GM11168 (cell line): ENCODE data around the gene TCF21.

Experiments
- in situ Hi-C: fragments of 300-500 bp; cut with MboI; formaldehyde crosslinking; loops from one replicate; pipeline ENCODE4 v1.12.0; 2022; ENCODE audit warnings: low sequenced_read_pairs; ENCODE audit not compliant: unreplicated experiment

The TCF21 gene

DNA sequence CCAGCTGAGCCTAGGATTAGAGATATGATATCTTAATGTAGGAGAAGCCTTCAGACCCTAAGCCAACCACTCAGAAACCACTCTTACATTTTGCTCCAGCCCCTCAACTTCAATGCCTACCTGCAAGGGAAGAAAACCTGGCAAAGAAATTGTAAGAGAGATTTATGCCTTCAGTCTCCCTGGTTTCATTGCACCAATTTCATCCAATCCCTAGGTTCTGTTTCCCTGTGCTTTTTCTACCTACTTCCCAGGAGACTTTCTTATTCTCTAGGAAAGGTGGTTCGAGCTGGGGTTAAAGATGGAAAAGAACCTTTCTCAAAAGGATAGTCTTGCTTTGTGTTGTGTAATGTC is 1.1 kb upstream of the TCF21 start:
- in situ Hi-C loops = no loop called here

DNA sequence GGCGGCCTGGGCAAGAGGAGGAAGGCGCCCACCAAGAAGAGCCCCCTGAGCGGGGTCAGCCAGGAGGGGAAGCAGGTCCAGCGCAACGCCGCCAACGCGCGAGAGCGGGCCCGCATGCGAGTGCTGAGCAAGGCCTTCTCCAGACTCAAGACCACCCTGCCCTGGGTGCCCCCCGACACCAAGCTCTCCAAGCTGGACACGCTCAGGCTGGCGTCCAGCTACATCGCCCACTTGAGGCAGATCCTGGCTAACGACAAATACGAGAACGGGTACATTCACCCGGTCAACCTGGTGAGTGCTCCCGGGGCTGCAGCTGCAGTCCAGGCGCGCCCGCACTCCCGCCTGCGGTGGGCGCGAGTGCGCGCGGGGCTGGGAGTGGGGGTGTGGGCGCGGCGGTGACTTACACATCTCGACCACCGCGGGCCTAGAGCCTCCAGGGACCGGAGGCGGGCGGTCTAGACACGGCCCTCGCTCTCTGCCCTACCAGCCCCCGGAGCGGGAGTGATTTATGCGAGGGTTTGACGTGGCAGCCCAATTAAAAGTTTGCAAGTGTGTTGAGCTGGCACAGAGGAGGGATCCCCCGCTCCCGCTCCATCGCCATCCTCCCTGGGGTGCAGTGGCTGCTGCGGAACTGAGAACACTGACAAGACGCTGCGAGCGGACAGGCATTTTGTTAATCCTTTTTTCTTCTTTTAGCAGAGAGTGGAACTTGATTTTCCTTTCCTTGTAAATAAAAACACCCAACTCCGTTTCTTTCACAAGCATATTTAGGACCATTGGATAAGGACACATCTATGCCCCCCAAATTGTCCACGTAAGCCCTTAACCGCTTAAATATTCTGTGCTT is 867 bp downstream of the TCF21 start:
- in situ Hi-C loops = no loop called here

DNA sequence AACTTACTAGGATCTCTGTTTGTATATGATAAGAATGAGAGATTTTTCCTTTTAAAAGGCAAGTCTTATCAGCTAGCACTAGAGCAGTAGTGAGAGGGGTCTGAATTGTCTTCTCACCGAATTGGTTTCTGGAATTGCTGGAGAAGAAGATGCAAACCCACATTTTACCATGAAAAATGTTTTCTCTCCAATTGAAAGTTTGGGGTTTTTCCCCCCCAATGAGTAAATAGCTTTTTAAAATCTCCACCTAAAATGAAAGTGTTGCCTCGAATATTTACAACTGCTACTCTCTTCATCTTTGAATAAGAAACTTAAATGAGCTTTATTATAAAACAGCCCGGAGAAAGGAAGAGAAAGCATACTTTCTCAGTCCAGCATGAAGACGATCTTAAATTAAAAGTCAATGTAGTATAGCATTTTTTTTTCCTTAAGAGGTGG is 1.8 kb downstream of the TCF21 start:
- in situ Hi-C loops = no loop called here

DNA sequence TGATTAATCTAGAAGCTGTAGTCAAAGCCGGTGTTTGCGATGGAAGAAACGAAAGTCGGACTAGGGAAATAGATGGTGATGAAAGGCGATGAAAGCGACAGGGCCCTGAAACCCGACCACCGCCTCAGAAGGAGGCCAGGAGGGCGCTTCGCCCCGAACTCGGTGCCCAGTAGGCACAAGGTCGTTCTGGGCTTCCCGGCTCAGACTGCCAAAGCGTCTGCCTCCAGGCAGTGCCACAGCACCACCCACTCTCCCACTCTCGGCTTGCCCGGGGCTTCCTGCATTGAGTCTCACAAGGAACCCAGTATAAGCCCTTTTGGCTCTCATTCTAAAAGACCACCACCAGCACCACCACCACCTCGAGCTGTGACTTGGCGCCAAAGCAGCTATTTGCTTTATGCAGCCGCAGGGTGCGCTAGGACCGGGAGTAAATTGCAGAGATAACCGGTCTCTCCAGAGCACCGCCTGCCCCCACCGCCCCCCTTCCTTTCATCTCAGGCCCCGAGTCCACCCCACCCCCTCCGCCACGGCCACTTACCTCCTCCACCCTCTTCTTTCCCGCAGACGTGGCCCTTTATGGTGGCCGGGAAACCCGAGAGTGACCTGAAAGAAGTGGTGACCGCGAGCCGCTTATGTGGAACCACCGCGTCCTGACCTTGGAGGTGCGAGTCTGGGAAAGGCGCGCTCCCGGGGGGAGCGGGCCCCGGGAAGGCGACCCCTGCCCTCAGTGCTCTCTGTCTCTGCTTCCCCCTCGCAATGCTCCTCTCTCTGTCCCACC is 2.4 kb downstream of the TCF21 start:
- in situ Hi-C loops = no loop called here

DNA sequence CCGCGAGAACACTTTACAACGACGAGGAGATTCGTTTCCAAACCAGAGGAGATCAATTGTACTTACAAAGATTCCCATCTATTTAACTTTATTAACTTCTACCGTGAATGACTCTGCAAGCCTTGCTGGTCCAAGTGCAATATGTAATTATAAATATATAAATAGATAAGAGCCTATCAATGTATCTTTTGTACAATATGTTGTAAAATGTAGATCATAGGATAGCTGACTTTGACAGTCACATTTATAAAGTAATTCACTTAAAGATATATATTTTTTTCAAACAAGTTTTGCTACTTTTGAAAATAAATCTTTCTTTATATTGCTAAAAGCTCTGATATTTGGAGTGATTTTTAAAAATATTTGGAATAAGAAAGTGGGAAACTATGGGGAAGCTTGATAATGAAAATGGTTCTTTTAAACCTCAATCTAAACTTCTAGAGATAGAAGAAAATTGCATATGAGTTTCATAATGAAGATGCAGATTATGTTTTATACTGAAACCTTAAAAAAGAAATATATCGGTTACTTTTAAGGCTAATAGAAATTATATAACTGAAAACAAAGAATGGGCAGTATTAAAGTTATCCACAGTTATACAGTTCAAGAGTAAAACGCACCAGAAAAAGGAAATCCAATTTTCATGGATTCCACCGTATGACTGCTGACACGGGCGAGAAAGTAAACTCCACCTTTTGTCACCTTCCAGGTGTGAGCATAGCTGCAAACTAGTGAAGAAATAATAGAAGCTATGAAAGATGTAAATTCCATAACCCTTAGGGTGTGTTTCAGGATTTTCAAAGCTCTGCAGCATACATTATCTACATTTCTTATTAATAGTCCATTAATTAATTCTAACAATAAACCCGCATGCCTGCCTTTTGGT is 3.3 kb downstream of the TCF21 start:
- in situ Hi-C loops = no loop called here

DNA sequence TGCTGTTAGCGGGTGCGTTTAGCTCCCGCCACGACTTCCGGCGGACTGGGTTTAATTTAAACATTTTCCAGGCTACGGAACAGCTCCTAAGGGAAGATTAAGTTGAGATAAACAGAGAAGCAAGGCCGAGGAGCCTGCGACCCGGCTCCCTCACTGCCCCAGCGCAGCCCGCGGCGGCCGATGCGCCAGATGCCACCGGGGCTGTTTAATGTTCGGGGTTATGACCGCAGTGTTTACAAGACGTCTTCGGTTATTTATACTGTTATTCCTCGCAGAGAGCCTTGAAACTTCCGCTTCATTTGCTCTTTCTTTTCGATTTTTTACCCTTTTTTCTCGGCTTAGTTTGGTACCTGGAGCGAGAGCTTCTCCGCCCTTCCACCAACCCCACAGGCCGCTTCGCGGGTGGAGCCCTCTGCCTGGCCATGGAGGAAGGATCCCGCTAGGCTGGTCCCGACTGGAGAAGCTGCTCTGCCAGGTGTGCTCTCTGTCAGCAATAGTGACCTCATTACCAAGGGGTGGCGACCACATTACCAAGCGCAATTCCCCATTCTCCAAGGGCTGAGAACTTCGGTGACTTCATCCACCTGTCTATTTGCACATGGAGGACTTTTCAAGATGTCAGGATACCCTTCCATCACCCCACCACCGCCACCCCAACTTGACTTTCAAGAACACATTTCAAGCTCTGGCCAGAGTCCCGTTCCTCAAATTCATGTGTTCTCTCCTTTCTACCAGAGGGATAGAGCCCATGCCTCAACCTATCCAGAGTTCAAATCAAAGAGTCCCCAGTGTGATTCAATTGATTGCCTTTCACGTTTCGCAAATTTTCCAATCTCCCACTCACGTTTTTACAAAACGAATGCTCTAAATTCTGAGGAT is 4.1 kb downstream of the TCF21 start:
- in situ Hi-C loops = no loop called here

DNA sequence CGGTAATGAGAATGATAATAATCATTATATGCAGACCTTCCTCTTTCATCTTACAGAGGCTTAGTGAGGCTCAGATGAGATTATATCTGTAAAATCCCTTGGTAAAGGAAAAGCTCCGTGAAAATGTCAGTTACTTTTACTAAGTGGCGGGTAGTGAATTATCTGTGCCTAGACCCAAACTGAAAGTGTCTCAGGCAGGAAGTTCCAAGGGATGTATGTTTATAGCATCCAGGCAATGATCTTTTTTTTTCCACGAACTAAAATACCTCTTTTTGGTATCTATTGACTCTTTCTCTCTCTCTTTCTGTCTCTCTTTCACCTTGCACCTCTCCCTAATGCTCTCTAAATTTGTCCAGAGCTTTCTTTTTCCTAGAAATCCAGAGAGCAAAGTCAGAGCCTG is 5.0 kb downstream of the TCF21 start:
- in situ Hi-C loops = no loop called here

DNA sequence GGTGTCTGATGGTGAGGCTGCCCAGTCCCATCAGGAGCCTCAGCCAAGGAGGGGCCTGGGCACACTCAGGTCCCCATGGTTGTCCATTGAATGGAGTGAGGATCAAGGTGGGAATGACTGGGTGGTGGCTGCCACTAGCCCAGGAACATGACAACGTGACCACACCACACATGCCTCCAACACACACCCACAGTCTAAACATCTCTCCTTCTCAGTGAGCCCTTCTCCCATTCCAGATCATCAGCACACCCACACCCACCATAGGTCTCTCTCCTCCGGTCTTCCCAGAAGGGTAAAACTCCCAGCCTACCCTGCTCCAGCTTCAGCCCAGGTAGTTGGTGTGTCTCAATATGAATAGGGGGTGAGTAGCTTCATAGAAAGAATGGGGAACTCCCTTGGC is 5.5 kb downstream of the TCF21 start:
- in situ Hi-C loops = no loop called here

DNA sequence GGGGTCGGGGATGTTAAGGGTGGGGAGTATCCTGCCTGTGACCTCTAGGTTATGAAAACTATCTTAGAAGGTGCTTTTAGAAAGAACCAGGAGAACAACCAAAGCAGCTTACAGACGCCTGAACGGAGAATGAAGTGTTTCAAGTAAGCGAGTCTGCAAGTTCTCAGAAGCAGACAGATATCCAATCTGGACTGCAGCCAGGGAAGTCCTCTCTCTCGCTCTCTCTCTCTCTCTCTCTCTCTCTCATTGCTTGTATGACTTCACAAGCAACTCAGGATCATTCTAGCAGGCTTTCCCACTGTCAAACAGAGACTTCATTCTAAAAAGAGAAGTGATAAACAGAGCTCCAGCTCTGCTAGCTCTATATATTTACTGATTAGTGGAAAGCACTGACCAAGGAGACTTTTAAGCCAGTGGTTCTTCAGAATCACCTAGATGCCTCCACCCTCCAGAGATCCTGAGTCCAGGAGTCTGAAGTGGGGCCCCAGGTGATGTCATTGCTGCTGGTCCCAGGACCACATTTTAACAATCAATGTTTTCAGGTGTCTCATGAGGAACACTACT is 6.0 kb downstream of the TCF21 start:
- in situ Hi-C loops = no loop called here

DNA sequence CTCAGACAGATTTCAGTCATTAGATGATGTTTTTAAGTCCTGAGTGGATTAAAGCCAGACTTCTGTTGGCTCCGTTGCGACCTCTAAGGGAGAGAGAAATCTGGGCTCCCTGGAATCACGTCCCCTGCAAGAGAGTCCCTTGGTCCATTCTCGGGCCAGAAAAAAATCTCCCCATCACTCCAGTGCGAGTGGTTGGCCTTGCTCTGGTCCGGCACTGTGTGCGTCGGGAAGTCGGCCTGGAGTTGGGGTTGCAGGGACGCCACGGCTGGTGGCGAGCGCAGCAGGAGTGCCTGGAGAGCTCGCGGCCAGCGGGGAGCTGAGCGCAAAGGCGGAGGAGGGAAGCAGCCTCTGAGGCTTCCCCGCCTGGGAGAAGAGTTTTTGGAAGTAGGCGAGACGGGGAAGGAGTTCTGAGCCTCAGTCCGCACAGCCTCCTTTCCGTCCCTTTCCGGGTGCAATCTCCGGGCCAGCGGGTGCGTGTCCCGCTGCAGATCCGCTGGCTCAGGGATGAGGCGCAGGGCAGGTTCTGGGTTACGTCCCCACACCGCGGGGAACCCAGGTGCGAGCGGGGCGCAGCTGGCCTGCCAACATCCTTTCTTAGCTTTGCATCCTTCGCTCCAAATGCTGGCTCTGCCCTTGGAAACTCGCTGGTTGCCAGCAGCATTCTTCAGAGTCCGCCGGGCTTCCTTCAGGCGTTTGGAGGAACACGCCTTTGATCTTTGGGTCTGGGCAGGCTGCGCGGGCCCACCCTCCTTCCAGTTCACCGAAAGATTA is 6.8 kb downstream of the TCF21 start:
- in situ Hi-C loops = no loop called here

DNA sequence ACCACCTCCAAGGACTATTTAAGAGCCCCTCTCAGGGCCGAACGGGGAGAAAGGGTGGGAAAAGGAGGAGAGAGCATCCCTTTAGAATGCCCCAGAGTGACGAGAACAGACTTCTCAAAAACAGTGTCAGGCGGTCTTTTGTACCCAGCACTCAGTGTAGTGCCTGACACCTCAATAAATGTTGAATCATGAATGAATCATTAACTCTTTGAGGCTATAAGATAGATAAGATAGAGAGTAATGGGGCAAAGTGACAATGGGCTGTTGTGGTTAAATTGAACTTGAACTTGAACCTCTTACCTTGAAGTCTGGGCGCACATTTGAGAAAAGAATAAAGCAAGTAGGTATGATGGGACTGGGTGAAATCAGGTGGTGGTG is 7.4 kb downstream of the TCF21 start:
- in situ Hi-C loops = no loop called here

DNA sequence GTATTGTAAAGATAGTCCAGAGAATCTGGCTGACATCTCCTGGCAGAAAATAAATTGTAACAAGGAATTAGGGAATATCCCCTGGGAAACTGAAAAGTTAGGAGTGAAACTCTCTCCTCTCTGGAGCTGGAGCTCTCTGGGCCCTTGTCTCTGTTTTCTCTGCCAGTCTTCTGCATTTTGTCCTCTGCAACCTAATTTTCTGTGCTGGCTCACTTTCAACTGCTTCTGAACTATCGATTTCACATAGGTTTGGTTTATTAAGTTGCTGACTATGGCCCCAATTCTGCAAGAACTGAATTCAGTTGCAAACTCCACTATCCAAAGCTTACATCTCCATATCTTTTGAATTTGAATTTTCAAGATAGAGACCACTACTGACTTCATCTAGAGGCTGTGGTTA is 9.3 kb downstream of the TCF21 start:
- in situ Hi-C loops = no loop called here

DNA sequence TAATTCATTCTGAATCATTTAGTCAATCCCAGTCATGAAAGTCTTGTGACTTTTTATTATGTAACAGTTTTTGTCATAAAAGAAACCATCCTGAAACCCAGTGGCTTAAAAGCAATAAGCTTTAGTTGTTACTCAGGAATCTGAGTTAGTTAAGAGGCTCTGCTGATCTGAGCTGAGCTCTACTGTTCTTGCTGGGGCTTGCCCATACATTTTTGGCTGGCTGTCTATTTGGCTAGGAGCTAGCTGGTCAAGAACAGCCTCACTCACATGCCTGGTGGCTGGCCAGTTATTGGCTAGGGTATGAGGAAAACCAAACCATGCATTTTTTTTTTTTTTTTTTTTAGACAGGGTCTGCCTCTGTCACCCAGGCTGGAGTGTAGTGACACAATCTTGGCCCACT is 10.6 kb downstream of the TCF21 start:
- in situ Hi-C loops = no loop called here

DNA sequence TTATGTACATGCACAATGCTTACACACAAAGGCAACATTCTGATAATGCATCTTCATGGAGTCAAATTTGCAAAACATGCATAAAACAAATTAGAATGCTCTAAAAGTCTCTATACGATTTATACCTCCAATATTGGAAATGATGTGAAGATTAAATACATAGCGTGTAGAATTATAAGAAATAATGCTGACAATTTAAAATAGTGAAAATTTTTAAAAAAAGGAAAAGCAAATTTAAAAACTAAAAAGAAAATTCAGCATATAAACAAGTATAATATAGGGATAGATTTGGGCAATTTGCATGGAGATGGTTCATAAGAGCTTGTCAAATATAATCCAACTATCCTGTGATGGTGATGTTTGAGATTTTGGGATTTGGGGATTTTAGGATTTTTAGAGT is 14.9 kb downstream of the TCF21 start:
- in situ Hi-C loops = no loop called here

DNA sequence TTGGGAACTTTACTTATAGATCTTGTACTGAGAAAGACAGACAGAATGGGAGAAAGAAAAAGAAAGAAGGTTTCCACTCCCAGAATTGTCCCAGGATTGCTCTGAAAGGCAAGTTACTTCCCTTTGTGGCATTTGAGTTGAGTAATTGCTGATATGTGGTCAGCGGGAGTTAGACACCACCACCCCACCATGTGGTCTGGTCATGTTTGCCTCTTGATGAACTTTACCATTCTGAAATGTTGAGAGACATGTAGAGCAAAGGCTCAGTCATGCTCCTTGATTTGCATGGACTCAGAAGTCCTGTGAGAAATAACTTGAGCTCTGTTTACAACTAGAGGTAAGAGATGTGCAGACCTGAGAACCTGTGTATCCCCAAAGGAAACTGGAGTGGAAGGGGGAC is 17.1 kb downstream of the TCF21 start:
- in situ Hi-C loops = no loop called here

DNA sequence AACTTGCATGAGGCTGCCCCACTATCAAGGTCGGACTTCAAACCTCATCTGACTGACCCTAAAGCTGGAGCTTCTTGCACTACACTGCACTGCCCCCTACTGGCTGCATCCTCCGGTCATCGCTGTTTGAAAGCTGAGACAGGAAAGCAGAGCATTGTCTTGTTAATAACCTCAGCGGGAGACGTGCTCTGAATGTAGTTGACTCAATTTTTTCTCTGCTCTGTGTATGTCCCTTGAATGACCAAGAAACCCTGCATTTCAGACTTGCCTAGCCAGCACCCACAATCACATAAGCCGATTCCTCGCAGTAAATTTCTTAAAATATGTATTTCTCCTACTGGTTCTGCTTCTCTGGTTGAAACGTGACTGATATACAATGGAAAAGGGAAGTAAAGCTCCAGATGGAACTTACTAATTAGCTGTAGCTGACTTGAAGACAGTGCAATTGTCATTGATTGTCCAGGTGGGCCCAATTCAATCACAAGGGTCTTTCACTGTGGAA is 27.8 kb downstream of the TCF21 start:
- in situ Hi-C loops = no loop called here

DNA sequence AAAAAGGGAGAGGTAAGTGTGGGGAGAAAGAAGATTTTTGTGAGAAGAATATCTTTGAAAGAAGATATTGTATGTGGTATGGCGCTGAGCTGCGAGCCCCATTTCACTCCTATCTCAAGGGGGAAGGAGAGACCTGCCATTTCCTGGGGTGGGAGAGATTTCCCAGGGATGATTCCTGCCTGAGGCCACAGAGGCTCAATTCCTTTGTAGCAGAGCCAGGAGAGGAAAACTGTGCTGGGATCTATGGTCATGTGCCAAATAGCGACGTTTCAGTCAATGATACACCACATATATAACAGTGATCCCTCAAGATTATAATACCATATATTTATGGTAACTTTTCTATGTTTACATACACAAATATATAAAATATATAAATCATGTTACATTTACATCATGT is 28.9 kb downstream of the TCF21 start:
- in situ Hi-C loops = no loop called here

DNA sequence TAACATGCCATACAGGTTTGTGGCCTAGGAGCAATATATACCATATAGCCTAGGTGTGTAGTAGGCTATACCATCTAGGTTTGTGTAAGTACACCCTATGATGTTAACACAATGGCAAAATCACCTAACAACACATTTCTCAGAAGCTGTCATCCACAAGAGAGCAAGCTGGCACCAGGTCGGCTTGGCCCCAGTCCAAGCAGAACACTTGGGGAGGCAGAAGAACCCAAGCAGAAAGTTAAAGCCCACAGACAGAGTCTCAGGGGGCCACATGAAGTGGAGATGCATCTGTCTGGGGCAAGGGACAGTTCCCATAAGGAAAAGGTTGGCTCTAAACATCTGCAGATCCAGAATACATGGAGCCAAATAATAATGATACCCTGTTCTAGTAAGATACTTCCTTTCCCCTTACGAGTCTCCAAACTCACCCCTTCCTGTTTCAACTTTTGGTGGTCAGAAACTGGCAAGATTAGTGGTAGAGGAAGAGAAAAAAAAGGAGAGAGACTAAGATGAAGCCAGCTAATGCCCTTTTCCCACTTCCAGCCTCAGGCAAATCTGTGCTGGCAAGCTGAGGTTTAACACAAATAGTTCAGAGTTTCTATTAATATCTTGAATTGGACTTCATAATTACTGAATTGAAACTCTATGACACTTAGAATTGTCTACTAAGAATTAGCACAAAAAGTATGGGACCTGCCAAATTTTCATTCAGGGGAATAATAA is 29.5 kb downstream of the TCF21 start:
- in situ Hi-C loops = no loop called here
